HepG2 (cell line): ENCODE data around the gene TBC1D19. TPM values are rescaled to one million over a fixed set of nuclear protein-coding genes. Genes with fewer than 3 reads are reported as not detected.

ENCODE experiments used
- ATAC-seq: fragments of 200-7000 bp; cut with Tn5 transposase; 3 replicates; pipeline ENCODE4 v1.9.1; 2020; ENCODE audit warnings: mild to moderate bottlenecking, moderate library complexity
- BruUV-seq: library from RNA; stranded (reverse); fragments of 400-500 nt; replicated peaks from 2 replicates; lab custom pipeline; 2021; lab: Mats Ljungman, UMichigan
- CTCF ChIA-PET: fragments of 300-600 bp; formaldehyde crosslinking; extraction: SDS; loops from one replicate; lab custom pipeline; 2021; ENCODE audit warnings: low total read pairs, inconsistent platforms, low intra/inter-chr PET ratio; lab: Yijun Ruan, JAX
- POLR2A ChIA-PET: fragments of 350-600 bp; sonication (Branson Sonifier 250); formaldehyde crosslinking; loops from one replicate; lab custom pipeline; 2020; ENCODE audit warnings: antibody characterized with exemption, inconsistent platforms; lab: Yijun Ruan, JAX
- DNase-seq: peaks from one replicate; pipeline ENCODE4 v3.0.0-alpha.2; 2015; ENCODE audit warnings: low spot score
- FAIRE-seq: peaks from 3 replicates; lab custom pipeline; 2011; peaks lifted over from hg19 to GRCh38; lab: Jason Lieb, UNC
- H2AFZ ChIP-seq: one replicate; pipeline ENCODE4 v1.6.1; 2011; ENCODE audit warnings: low read length, inconsistent platforms
- H3K27ac ChIP-seq: fragments of 300-600 bp; 3 replicates; pipeline ENCODE4 v1.8.0; 2011; ENCODE audit warnings: mixed run types, mild to moderate bottlenecking, mixed read lengths, low read length, inconsistent platforms; ENCODE audit not compliant: insufficient read depth; ENCODE audit errors: extremely low read length
- H3K27me3 ChIP-seq, 2 experiments: fragments of 200-600 bp in 1 of 2; 2 replicates in 1 of 2; 3 replicates in 1 of 2; pipeline versions ENCODE4 v1.6.0 to v1.8.0; 2011; ENCODE audit warnings: low read length in 2 of 2, mild to moderate bottlenecking in 2 of 2, moderate library complexity in 2 of 2, inconsistent platforms in 1 of 2; ENCODE audit not compliant: insufficient read depth in 2 of 2, control insufficient read depth in 1 of 2
- H3K36me3 ChIP-seq, 2 experiments: fragments of 200-600 bp in 1 of 2; replicated peaks in 1 of 2; 2 replicates in 1 of 2; 3 replicates in 1 of 2; pipeline versions ENCODE4 v1.5.1 to v1.8.0; 2011; ENCODE audit warnings: low read length in 2 of 2, inconsistent platforms in 1 of 2; ENCODE audit not compliant: insufficient read depth in 2 of 2, control insufficient read depth in 1 of 2
- H3K4me1 ChIP-seq: 2 replicates; pipeline ENCODE4 v1.5.1; 2012; ENCODE audit warnings: low read length, inconsistent platforms; ENCODE audit not compliant: insufficient read depth
- H3K4me2 ChIP-seq: 2 replicates; pipeline ENCODE4 v1.6.0; 2011; ENCODE audit warnings: low read depth, low read length, inconsistent platforms
- H3K4me3 ChIP-seq, 3 experiments: fragments of 200-600 bp in 1 of 3; sonication (generic), shearing (Covaris generic) in 1 of 3; replicated peaks in 1 of 3; 2 replicates each; pipeline ENCODE4 v1.5.1; 2011 to 2016; ENCODE audit warnings: low read length in 3 of 3, inconsistent platforms in 2 of 3, low read depth in 2 of 3, mild to moderate bottlenecking in 2 of 3, control low read depth in 1 of 3, mixed read lengths in 1 of 3; ENCODE audit not compliant: insufficient read depth in 1 of 3
- H3K79me2 ChIP-seq: one replicate; pipeline ENCODE4 v1.6.1; 2011; ENCODE audit warnings: low read length, inconsistent platforms; ENCODE audit not compliant: insufficient read depth
- H3K9ac ChIP-seq: 2 replicates; pipeline ENCODE4 v1.6.0; 2011; ENCODE audit warnings: mild to moderate bottlenecking, low read depth, low read length, inconsistent platforms; ENCODE audit not compliant: insufficient read depth
- H3K9me3 ChIP-seq: 2 replicates; pipeline ENCODE4 v1.5.1; 2012; ENCODE audit warnings: mild to moderate bottlenecking, low read length
- H4K20me1 ChIP-seq: 2 replicates; pipeline ENCODE4 v1.6.0; 2011; ENCODE audit warnings: inconsistent platforms, mild to moderate bottlenecking, low read length, moderate library complexity; ENCODE audit not compliant: insufficient read depth
- ARNT2 ChIP-seq: sonication (generic); formaldehyde crosslinking; IDR thresholded peaks from 2 replicates; pipeline ENCODE4 v1.8.0; 2022; ENCODE audit warnings: mild to moderate bottlenecking, low read depth, missing genetic modification reagents, moderate library complexity
- CENPT ChIP-seq: sonication (generic); formaldehyde crosslinking; IDR thresholded peaks from 2 replicates; pipeline ENCODE4 v1.8.0; 2022; ENCODE audit warnings: low read depth, mild to moderate bottlenecking, moderate library complexity, missing genetic modification reagents
- CREB1 ChIP-seq, 2 experiments: fragments of 450-650 bp in 1 of 2; IDR thresholded peaks; 2 replicates each; pipeline ENCODE4 v1.6.1; 2016 to 2017; ENCODE audit warnings: control low read depth in 1 of 2, mild to moderate bottlenecking in 1 of 2, missing compliant biosample characterization in 1 of 2, missing genetic modification characterization in 1 of 2
- ETV5 ChIP-seq: IDR thresholded peaks from 2 replicates; pipeline ENCODE4 v1.6.1; 2018; ENCODE audit warnings: missing biosample characterization, missing genetic modification reagents, inconsistent platforms, borderline replicate concordance
- LCORL ChIP-seq, 2 experiments: fragments of 450-650 bp in 1 of 2; sonication (generic) in 1 of 2; formaldehyde crosslinking in 1 of 2; IDR thresholded peaks; 2 replicates each; pipeline versions ENCODE4 v1.5.0 to v1.6.1; 2017 to 2020; ENCODE audit warnings: antibody characterized with exemption in 1 of 2, missing genetic modification reagents in 1 of 2
- MIER3 ChIP-seq: IDR thresholded peaks from 2 replicates; pipeline ENCODE4 v1.6.1; 2016; ENCODE audit warnings: missing compliant biosample characterization, borderline replicate concordance
- NCOA1 ChIP-seq: sonication (generic); formaldehyde crosslinking; IDR thresholded peaks from 2 replicates; pipeline ENCODE4 v1.9.0; 2021; ENCODE audit warnings: missing genetic modification reagents
- NFATC3 ChIP-seq: sonication (generic); formaldehyde crosslinking; IDR thresholded peaks from 2 replicates; pipeline ENCODE4 v1.5.1; 2020; ENCODE audit warnings: mild to moderate bottlenecking, missing genetic modification reagents
- ZFP62 ChIP-seq: sonication (generic); formaldehyde crosslinking; IDR thresholded peaks from 2 replicates; pipeline ENCODE4 v1.4.0; 2020; ENCODE audit warnings: missing genetic modification reagents
- ZFYVE20 ChIP-seq: sonication (generic); formaldehyde crosslinking; IDR thresholded peaks from 2 replicates; pipeline ENCODE4 v1.8.0; 2023; ENCODE audit warnings: low read depth, mild to moderate bottlenecking, moderate library complexity, missing genetic modification reagents, borderline replicate concordance
- ZNF292 ChIP-seq: sonication (generic); formaldehyde crosslinking; IDR thresholded peaks from 2 replicates; pipeline ENCODE4 v1.8.1; 2022; ENCODE audit warnings: mild to moderate bottlenecking, low read depth, missing genetic modification reagents, borderline replicate concordance
- ZNF432 ChIP-seq: sonication (generic); formaldehyde crosslinking; IDR thresholded peaks from 2 replicates; pipeline ENCODE4 v1.5.0; 2020; ENCODE audit warnings: missing genetic modification reagents, mild to moderate bottlenecking, borderline replicate concordance
- ZNF574 ChIP-seq: sonication (generic); formaldehyde crosslinking; IDR thresholded peaks from 2 replicates; pipeline ENCODE4 v1.4.0; 2020; ENCODE audit warnings: missing genetic modification reagents
- WGBS: methylation state at CpG from one replicate; pipeline ENCODE4 v1.1.6; 2017; ENCODE audit warnings: low lambda C conversion rate; 5-methylcytosine and 5-hydroxymethylcytosine counted together
- in situ Hi-C: cut with HindIII; loops from 2 replicates; pipeline ENCODE4 v1.10.0; 2017; ENCODE audit warnings: low pct_unique_long_range_greater_than_20kb; ENCODE audit not compliant: extremely low pct_ligation_motif_present
- intact Hi-C: fragments of 100-400 bp; cut with micrococcal nuclease; formaldehyde crosslinking; loops from one replicate; pipeline ENCODE4 v1.10.0; 2022; ENCODE audit not compliant: unreplicated experiment
- polyA plus RNA-seq, 8 experiments: library from polyadenylated mRNA; depleted of rRNA in 3 of 8; stranded (reverse) in 7 of 8; unstranded in 1 of 8; fragments of >200 nt; fragmentation: Illumina TruSeq in 4 of 8; extraction: Trizol in 4 of 8; gene quantifications; 2 replicates each; pipeline versions ENCODE4 v1.2.1 to v1.2.3, GENCODE V29; 2011 to 2016; ENCODE audit warnings: low read depth in 4 of 8, missing spikeins in 1 of 8, mixed read lengths in 1 of 8; ENCODE audit not compliant: insufficient read depth in 1 of 8
- total RNA-seq, 5 experiments: library from RNA; depleted of rRNA; stranded (reverse); fragments of >200 nt; fragmentation: Illumina TruSeq; extraction: Trizol; gene quantifications; 2 replicates each; pipeline ENCODE4 v1.2.3, GENCODE V29; 2016; ENCODE audit warnings: low read depth in 1 of 5
- TF ChIP-seq, protein P1 (sequence below): sonication (generic); formaldehyde crosslinking; conservative IDR thresholded peaks from 2 replicates; pipeline ENCODE4 v1.4.0; 2020; ENCODE audit warnings: missing genetic modification reagents
- TF ChIP-seq, protein P2 (sequence below): sonication (generic); formaldehyde crosslinking; IDR thresholded peaks from 2 replicates; pipeline ENCODE4 v1.4.0; 2020; ENCODE audit warnings: missing genetic modification reagents

Gene TBC1D19
- total and polyA plus RNA-seq, 2 of the 13 experiments (the other 11 are each of a cell fraction or from before 2014, with no cell fraction given) = 1.6 to 3.5 TPM

DNA sequence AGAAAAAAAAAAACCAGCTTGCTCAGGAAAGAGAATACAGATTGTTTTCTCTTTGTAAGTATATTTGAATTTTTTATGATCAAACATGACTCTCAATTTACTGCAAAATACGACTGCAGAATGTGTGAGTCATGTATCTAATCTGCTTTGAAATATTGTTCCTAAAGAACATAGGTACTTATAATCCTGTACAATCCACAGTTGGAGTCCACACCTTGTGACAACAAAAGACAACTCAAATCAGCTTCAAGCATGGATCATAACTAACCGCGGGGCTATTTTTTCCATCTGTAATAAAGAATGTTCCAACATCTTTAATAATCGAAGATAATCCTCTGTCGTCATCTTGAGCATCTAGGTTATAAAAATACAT, 198.9 kb downstream of the TBC1D19 start:
- Histone ChIP-seq H3K4me1 (peaks cover 5% of the 10 kb centered on the region), H3K27ac (no peak overlapping the region), H3K79me2 (no peaks in the 10 kb centered on the region), H4K20me1 (no peaks in the 10 kb centered on the region)
- intact Hi-C loops = no loop called here
- no peak for ATAC-seq
- CTCF ChIA-PET = no interaction called here
- TF ChIP-seq ARNT2 (CRISPR knock-in tag) = no peak
- TF ChIP-seq CREB1 (IDR thresholded peaks at IDR 0.05) = no peak
- no peak for TF ChIP-seq CREB1 (CRISPR knock-in tag; IDR thresholded peaks at IDR 0.05)
- no peak for TF ChIP-seq NCOA1 (CRISPR knock-in tag)
- no peak for TF ChIP-seq MIER3 (CRISPR knock-in tag)
- TF ChIP-seq CENPT (CRISPR knock-in tag) = no peak
- no peak for TF ChIP-seq ZNF432 (CRISPR knock-in tag)
- no peak for TF ChIP-seq ZFYVE20
- TF ChIP-seq NFATC3 (CRISPR knock-in tag) = no peak
- no peak for TF ChIP-seq ZNF574 (CRISPR knock-in tag)
- no peak for TF ChIP-seq LCORL (IDR thresholded peaks at IDR 0.05)
- TF ChIP-seq LCORL (CRISPR knock-in tag; IDR thresholded peaks at IDR 0.05) = no peak
- no peak for TF ChIP-seq ETV5
- TF ChIP-seq, protein P1, sequence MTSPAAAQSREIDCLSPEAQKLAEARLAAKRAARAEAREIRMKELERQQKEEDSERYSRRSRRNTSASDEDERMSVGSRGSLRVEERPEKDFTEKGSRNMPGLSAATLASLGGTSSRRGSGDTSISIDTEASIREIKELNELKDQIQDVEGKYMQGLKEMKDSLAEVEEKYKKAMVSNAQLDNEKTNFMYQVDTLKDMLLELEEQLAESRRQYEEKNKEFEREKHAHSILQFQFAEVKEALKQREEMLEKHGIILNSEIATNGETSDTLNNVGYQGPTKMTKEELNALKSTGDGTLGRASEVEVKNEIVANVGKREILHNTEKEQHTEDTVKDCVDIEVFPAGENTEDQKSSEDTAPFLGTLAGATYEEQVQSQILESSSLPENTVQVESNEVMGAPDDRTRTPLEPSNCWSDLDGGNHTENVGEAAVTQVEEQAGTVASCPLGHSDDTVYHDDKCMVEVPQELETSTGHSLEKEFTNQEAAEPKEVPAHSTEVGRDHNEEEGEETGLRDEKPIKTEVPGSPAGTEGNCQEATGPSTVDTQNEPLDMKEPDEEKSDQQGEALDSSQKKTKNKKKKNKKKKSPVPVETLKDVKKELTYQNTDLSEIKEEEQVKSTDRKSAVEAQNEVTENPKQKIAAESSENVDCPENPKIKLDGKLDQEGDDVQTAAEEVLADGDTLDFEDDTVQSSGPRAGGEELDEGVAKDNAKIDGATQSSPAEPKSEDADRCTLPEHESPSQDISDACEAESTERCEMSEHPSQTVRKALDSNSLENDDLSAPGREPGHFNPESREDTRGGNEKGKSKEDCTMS = no peak
- no peak for TF ChIP-seq ZNF292
- no peak for TF ChIP-seq ZFP62 (CRISPR knock-in tag)
- TF ChIP-seq, protein P2, sequence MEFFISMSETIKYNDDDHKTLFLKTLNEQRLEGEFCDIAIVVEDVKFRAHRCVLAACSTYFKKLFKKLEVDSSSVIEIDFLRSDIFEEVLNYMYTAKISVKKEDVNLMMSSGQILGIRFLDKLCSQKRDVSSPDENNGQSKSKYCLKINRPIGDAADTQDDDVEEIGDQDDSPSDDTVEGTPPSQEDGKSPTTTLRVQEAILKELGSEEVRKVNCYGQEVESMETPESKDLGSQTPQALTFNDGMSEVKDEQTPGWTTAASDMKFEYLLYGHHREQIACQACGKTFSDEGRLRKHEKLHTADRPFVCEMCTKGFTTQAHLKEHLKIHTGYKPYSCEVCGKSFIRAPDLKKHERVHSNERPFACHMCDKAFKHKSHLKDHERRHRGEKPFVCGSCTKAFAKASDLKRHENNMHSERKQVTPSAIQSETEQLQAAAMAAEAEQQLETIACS = no peak
- TF ChIP-seq, all 625 proteins: peak for 0
- Histone ChIP-seq H3K4me3 (no peak overlapping the region), H3K9ac (no peak overlapping the region), H3K4me2 (no peak overlapping the region), H3K9me3 (no peaks in the 10 kb centered on the region), H2AFZ (no peak overlapping the region), H3K27me3 (no peaks in the 10 kb centered on the region), H3K36me3 (no peaks in the 10 kb centered on the region)
- DNase-seq (no peak), FAIRE-seq (no peak)
- 59% methylated on average over 5 of the region's 5 CpGs for WGBS
- BruUV-seq = no TSS peak
- in situ Hi-C loops = loop anchor here (25.0 kb wide), 1 partner anchor 229 kb away; no protein-coding TSS in a partner anchor
- POLR2A ChIA-PET = no interaction called here
